SK-N-SH treated with all-trans-retinoic acid at 6 μM for 48 hours (cell line): Measurements from ENCODE around the gene PIH1D1.

Experiments
- ATAC-seq: fragments of 200-7000 bp; cut with Tn5 transposase; 3 replicates; pipeline ENCODE4 v1.9.1; 2020; ENCODE audit warnings: mild to moderate bottlenecking, moderate library complexity
- ARNTL ChIP-seq: fragments of 450-650 bp; formaldehyde crosslinking; IDR thresholded peaks from 2 replicates; pipeline ENCODE4 v1.5.0; 2020; ENCODE audit warnings: low read depth, mild to moderate bottlenecking, moderate library complexity, borderline replicate concordance
- BACH2 ChIP-seq: fragments of 250-450 bp; sonication (Bioruptor Pico); IDR thresholded peaks from 2 replicates; pipeline ENCODE4 v1.9.0; 2021; ENCODE audit warnings: mild to moderate bottlenecking, borderline replicate concordance
- CREB5 ChIP-seq: fragments of 250-450 bp; sonication (Bioruptor Pico); IDR thresholded peaks from 2 replicates; pipeline ENCODE4 v1.5.1; 2020; ENCODE audit warnings: low read depth, mild to moderate bottlenecking, moderate library complexity
- CSDC2 ChIP-seq: fragments of 250-450 bp; sonication (Bioruptor Pico); IDR thresholded peaks from 2 replicates; pipeline ENCODE4 v1.5.0; 2020; ENCODE audit warnings: mild to moderate bottlenecking, moderate library complexity
- CSRNP3 ChIP-seq: fragments of 250-450 bp; sonication (Bioruptor Pico); IDR thresholded peaks from 2 replicates; pipeline ENCODE4 v1.5.1; 2021; ENCODE audit warnings: mild to moderate bottlenecking, moderate library complexity
- ESRRG ChIP-seq: fragments of 250-450 bp; sonication (Bioruptor Pico); IDR thresholded peaks from 2 replicates; pipeline ENCODE4 v1.6.1; 2021; ENCODE audit warnings: mild to moderate bottlenecking
- ISL1 ChIP-seq: fragments of 250-450 bp; sonication (Bioruptor Pico); IDR thresholded peaks from 2 replicates; pipeline ENCODE4 v2.1.2; 2022; ENCODE audit warnings: mild to moderate bottlenecking, moderate library complexity
- OSR1 ChIP-seq: fragments of 250-450 bp; sonication (Bioruptor Pico); IDR thresholded peaks from 2 replicates; pipeline ENCODE4 v1.8.0; 2022; ENCODE audit warnings: moderate library complexity, mild to moderate bottlenecking, inconsistent platforms
- POU6F1 ChIP-seq: fragments of 250-450 bp; sonication (Bioruptor Pico); IDR thresholded peaks from 2 replicates; pipeline ENCODE4 v1.8.0; 2021; ENCODE audit warnings: low read depth, mild to moderate bottlenecking, moderate library complexity, borderline replicate concordance
- PPARA ChIP-seq: fragments of 250-450 bp; sonication (Bioruptor Pico); IDR thresholded peaks from 2 replicates; pipeline ENCODE4 v1.5.0; 2020; ENCODE audit warnings: mild to moderate bottlenecking, borderline replicate concordance
- RARB ChIP-seq: fragments of 250-450 bp; sonication (Bioruptor Pico); IDR thresholded peaks from 2 replicates; pipeline ENCODE4 v1.8.0; 2021; ENCODE audit warnings: mild to moderate bottlenecking, moderate library complexity
- SNAI2 ChIP-seq: fragments of 250-450 bp; sonication (Bioruptor Pico); IDR thresholded peaks from 2 replicates; pipeline ENCODE4 v1.5.0; 2020; ENCODE audit warnings: mild to moderate bottlenecking, moderate library complexity
- TCF4 ChIP-seq: fragments of 250-450 bp; sonication (Bioruptor Pico); IDR thresholded peaks from 2 replicates; pipeline ENCODE4 v1.8.0; 2021; ENCODE audit warnings: mild to moderate bottlenecking, moderate library complexity, borderline replicate concordance
- TOX ChIP-seq: fragments of 250-450 bp; sonication (Bioruptor Pico); IDR thresholded peaks from 2 replicates; pipeline ENCODE4 v1.8.0; 2021; ENCODE audit warnings: mild to moderate bottlenecking, moderate library complexity, borderline replicate concordance
- TSHZ2 ChIP-seq: fragments of 250-450 bp; sonication (Bioruptor Pico); IDR thresholded peaks from 2 replicates; pipeline ENCODE4 v1.5.0; 2020; ENCODE audit warnings: mild to moderate bottlenecking, moderate library complexity
- ZC3H10 ChIP-seq: fragments of 250-450 bp; sonication (Bioruptor Pico); IDR thresholded peaks from 2 replicates; pipeline ENCODE4 v1.5.1; 2021; ENCODE audit warnings: mild to moderate bottlenecking, moderate library complexity
- ZFP3 ChIP-seq: fragments of 250-450 bp; sonication (Bioruptor Pico); IDR thresholded peaks from 2 replicates; pipeline ENCODE4 v1.5.0; 2020; ENCODE audit warnings: mild to moderate bottlenecking, moderate library complexity
- ZFP30 ChIP-seq: fragments of 450-650 bp; formaldehyde crosslinking; IDR thresholded peaks from 2 replicates; pipeline ENCODE4 v1.5.0; 2022; ENCODE audit warnings: mild to moderate bottlenecking, moderate library complexity
- ZNF565 ChIP-seq: fragments of 450-650 bp; formaldehyde crosslinking; conservative IDR thresholded peaks from 2 replicates; pipeline ENCODE4 v1.5.0; 2020; ENCODE audit warnings: low read depth, mild to moderate bottlenecking, moderate library complexity
- ZNF70 ChIP-seq: fragments of 450-650 bp; formaldehyde crosslinking; IDR thresholded peaks from 2 replicates; pipeline ENCODE4 v1.5.0; 2020; ENCODE audit warnings: mild to moderate bottlenecking, moderate library complexity
- ZNF8 ChIP-seq: fragments of 450-650 bp; formaldehyde crosslinking; IDR thresholded peaks from 2 replicates; pipeline ENCODE4 v1.5.0; 2020; ENCODE audit warnings: mild to moderate bottlenecking, moderate library complexity

Gene PIH1D1

GRCh38 chr19:49407482-49408015 is 44.1 kb downstream of the PIH1D1 start:
- TF ChIP-seq TCF4 (CRISPR knock-in tag) (no peak), ZFP3 (CRISPR knock-in tag) (no peak), TSHZ2 (CRISPR knock-in tag) (no peak), ZNF70 (no peak), OSR1 (CRISPR knock-in tag) (no peak), ZNF8 (CRISPR knock-in tag) (no peak), ZFP30 (CRISPR knock-in tag) (no peak), BACH2 (CRISPR knock-in tag) (no peak), ESRRG (CRISPR knock-in tag) (no peak), ISL1 (no peak), CREB5 (no peak), ZC3H10 (CRISPR knock-in tag) (no peak), RARB (no peak), SNAI2 (CRISPR knock-in tag) (no peak), CSDC2 (CRISPR knock-in tag) (no peak), CSRNP3 (CRISPR knock-in tag) (no peak), POU6F1 (CRISPR knock-in tag) (no peak), PPARA (CRISPR knock-in tag) (no peak), TOX (CRISPR knock-in tag) (no peak), ZNF565 (CRISPR knock-in tag) (no peak)
- no peak for ATAC-seq

GRCh38 chr19:49407079-49407478 is 44.5 kb downstream of the PIH1D1 start:
- ATAC-seq = no peak
- no peak for TF ChIP-seq SNAI2 (CRISPR knock-in tag)
- TF ChIP-seq CREB5 = no peak
- TF ChIP-seq ISL1 = no peak
- no peak for TF ChIP-seq POU6F1 (CRISPR knock-in tag)
- TF ChIP-seq ARNTL (CRISPR knock-in tag) = no peak
- no peak for TF ChIP-seq ZNF8 (CRISPR knock-in tag)
- no peak for TF ChIP-seq RARB
- TF ChIP-seq ZFP30 (CRISPR knock-in tag) = no peak
- no peak for TF ChIP-seq ZNF565 (CRISPR knock-in tag)
